K562 (cell line): ENCODE results near the gene HIVEP1. TPM values are rescaled to one million over a fixed set of nuclear protein-coding genes. Genes with fewer than 3 reads are reported as not detected.

ENCODE experiments used
- ATF6 ChIP-seq: sonication (generic); formaldehyde crosslinking; IDR thresholded peaks from 2 replicates; pipeline ENCODE4 v1.4.0; 2020; ENCODE audit warnings: mild to moderate bottlenecking, missing genetic modification reagents
- CBX2 ChIP-seq: fragments of 200-600 bp; sonication (generic); IDR thresholded peaks from one replicate; pipeline ENCODE4 v1.6.1; 2012; ENCODE audit warnings: mild to moderate bottlenecking, low read length, inconsistent platforms; ENCODE audit not compliant: insufficient read depth, poor library complexity, severe bottlenecking
- E2F5 ChIP-seq: sonication (generic); formaldehyde crosslinking; IDR thresholded peaks from 2 replicates; pipeline ENCODE4 v1.8.0; 2022; ENCODE audit warnings: mild to moderate bottlenecking, missing genetic modification reagents
- ELF1 ChIP-seq: fragments of 200-800 bp; sonication (Bioruptor generic); IDR thresholded peaks from 2 replicates; pipeline ENCODE4 v1.6.1; 2016; ENCODE audit warnings: missing genetic modification characterization, missing compliant biosample characterization
- FUS ChIP-seq: fragments of 200-400 bp; formaldehyde crosslinking; optimal IDR thresholded peaks from 2 replicates; pipeline ENCODE3; 2017; ENCODE audit warnings: low read depth, low read length
- KAT2B ChIP-seq: IDR thresholded peaks from one replicate; pipeline ENCODE4 v1.6.1; 2012; ENCODE audit warnings: low read depth, mild to moderate bottlenecking, control low read depth, inconsistent platforms, low read length, moderate library complexity
- KLF16 ChIP-seq: IDR thresholded peaks from 2 replicates; pipeline ENCODE4 v1.6.1; 2016; ENCODE audit warnings: antibody characterized with exemption
- PHF8 ChIP-seq: fragments of 200-600 bp; sonication (generic); IDR thresholded peaks from 2 replicates; pipeline ENCODE4 v1.6.1; 2012; ENCODE audit warnings: mixed run types, mild to moderate bottlenecking, inconsistent platforms, low read length, moderate library complexity, borderline replicate concordance
- RNF219 ChIP-seq: fragments of 250-450 bp; sonication (Bioruptor Pico); IDR thresholded peaks from 2 replicates; pipeline ENCODE4 v1.5.0; 2022; ENCODE audit warnings: mild to moderate bottlenecking
- USF1 ChIP-seq: sonication (generic); formaldehyde crosslinking; IDR thresholded peaks from 2 replicates; pipeline ENCODE4 v1.9.0; 2022; ENCODE audit warnings: mild to moderate bottlenecking, missing genetic modification reagents
- VEZF1 ChIP-seq: fragments of 200-800 bp; sonication (Bioruptor generic); IDR thresholded peaks from 2 replicates; pipeline ENCODE4 v1.6.1; 2017; ENCODE audit warnings: missing genetic modification characterization, missing compliant biosample characterization
- ZNF134 ChIP-seq: fragments of 250-450 bp; sonication (Bioruptor Pico); conservative IDR thresholded peaks from 2 replicates; pipeline ENCODE4 v1.4.0; 2020
- polyA plus RNA-seq, 8 experiments: library from polyadenylated mRNA; depleted of rRNA in 4 of 8; stranded (reverse) in 5 of 8; unstranded in 3 of 8; fragments of >200 nt; fragmentation: Nextera tagmentation in 2 of 8; fragmentation: Illumina TruSeq in 1 of 8; extraction: Ambion mirVana in 2 of 8; extraction: Trizol in 1 of 8; gene quantifications; 2 replicates each; pipeline versions ENCODE4 v1.2.1 to v1.2.3, GENCODE V29; 2011 to 2014; ENCODE audit warnings: inconsistent platforms in 1 of 8, missing spikeins in 1 of 8
- total RNA-seq, 7 experiments: library from RNA; depleted of rRNA in 6 of 7; stranded (reverse); fragments of >200 nt in 6 of 7; fragmentation: Illumina TruSeq in 2 of 7; extraction: Trizol in 2 of 7; gene quantifications; 2 replicates each; pipeline versions ENCODE4 v1.2.1 to v1.2.3, GENCODE V29; 2011 to 2021; ENCODE audit warnings: low replicate concordance in 1 of 7

HIVEP1 gene
- total and polyA plus RNA-seq, 9 of the 15 experiments (the other 6 are each of a cell fraction or from before 2014, with no cell fraction given): 6.0 to 33.3 (median 21.7) TPM

GRCh38 chr6:12008366-12009179, 3.5 kb upstream of the HIVEP1 start (continued):
- TF ChIP-seq CBX2 (no peak), VEZF1 (CRISPR knock-in tag) (peak; percentile 99), ELF1 (no peak; the same call in 1 of the 2 replicates), USF1 (no peak), ATF6 (no peak), PHF8 (peak; percentile 78), RNF219 (CRISPR knock-in tag) (no peak), KLF16 (no peak), ZNF134 (CRISPR knock-in tag) (no peak), KAT2B (no peak), FUS (no peak), E2F5 (CRISPR knock-in tag) (no peak)
